ENCODE data around the gene SAG. TPM values are rescaled to one million over a fixed set of nuclear protein-coding genes. Genes with fewer than 3 reads are reported as not detected.

The SAG gene
- total RNA-seq, 4 donors from 2014 or later: not detected

- WGBS, 2 donors (ENCODE audit: low coverage in 1 of 2): 82 to 85% methylated on average over 9 to 10 of the region's 10 CpGs
- no peak for DNase-seq
- H3K4me1 ChIP-seq: peaks cover 16 to 33% (median 23%) of the 10 kb centered on the region in 4 donors
- H3K36me3 ChIP-seq: no peaks in the 10 kb centered on the region
- no peaks in the 10 kb centered on the region for H3K27me3 ChIP-seq
- TF ChIP-seq EP300 (IDR thresholded peaks at IDR 0.05; ENCODE audit: low read depth): no peak
- TF ChIP-seq POLR2AphosphoS5 (IDR thresholded peaks at IDR 0.05): no peak
- TF ChIP-seq, protein P1, sequence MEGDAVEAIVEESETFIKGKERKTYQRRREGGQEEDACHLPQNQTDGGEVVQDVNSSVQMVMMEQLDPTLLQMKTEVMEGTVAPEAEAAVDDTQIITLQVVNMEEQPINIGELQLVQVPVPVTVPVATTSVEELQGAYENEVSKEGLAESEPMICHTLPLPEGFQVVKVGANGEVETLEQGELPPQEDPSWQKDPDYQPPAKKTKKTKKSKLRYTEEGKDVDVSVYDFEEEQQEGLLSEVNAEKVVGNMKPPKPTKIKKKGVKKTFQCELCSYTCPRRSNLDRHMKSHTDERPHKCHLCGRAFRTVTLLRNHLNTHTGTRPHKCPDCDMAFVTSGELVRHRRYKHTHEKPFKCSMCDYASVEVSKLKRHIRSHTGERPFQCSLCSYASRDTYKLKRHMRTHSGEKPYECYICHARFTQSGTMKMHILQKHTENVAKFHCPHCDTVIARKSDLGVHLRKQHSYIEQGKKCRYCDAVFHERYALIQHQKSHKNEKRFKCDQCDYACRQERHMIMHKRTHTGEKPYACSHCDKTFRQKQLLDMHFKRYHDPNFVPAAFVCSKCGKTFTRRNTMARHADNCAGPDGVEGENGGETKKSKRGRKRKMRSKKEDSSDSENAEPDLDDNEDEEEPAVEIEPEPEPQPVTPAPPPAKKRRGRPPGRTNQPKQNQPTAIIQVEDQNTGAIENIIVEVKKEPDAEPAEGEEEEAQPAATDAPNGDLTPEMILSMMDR (IDR thresholded peaks at IDR 0.05): no peak
- no peak for TF ChIP-seq POLR2A (IDR thresholded peaks at IDR 0.05)
- no peak overlapping the region for H3K4me3 ChIP-seq
- in situ Hi-C loops (cut with MboI; ENCODE audit: low pct_ligation_motif_present in 1 of 4, low pct_unique_long_range_greater_than_20kb in 1 of 4, low sequenced_read_pairs in 3 of 4) (no loop called here), intact Hi-C loops (cut with DNase I; ENCODE audit: low total_unique reads) (no loop called here)
- no peaks in the 10 kb centered on the region for H3K9me3 ChIP-seq
- no peak overlapping the region for H3K27ac ChIP-seq
Observed at GRCh38 chr2:233384015-233384414, 76.4 kb downstream of the SAG start.

- WGBS, 2 donors (ENCODE audit: low coverage in 1 of 2): 90 to 100% methylated on average over 3 to 12 of the region's 12 CpGs
- Histone ChIP-seq H3K9me3 (no peaks in the 10 kb centered on the region), H3K27me3 (no peaks in the 10 kb centered on the region), H3K27ac (peak overlapping the region; percentile 81 to 86 (median 82)), H3K4me3 (no peak overlapping the region), H3K4me1 (peaks cover 16 to 33% (median 23%) of the 10 kb centered on the region in 4 donors), H3K36me3 (no peaks in the 10 kb centered on the region)
- TF ChIP-seq POLR2AphosphoS5 (IDR thresholded peaks at IDR 0.05): no peak
- no peak for TF ChIP-seq EP300 (IDR thresholded peaks at IDR 0.05; ENCODE audit: low read depth)
- no peak for TF ChIP-seq POLR2A (IDR thresholded peaks at IDR 0.05)
- TF ChIP-seq, protein P1 (IDR thresholded peaks at IDR 0.05): no peak
- in situ Hi-C loops (cut with MboI; ENCODE audit: low pct_ligation_motif_present in 1 of 4, low pct_unique_long_range_greater_than_20kb in 1 of 4, low sequenced_read_pairs in 3 of 4) (no loop called here), intact Hi-C loops (cut with DNase I; ENCODE audit: low total_unique reads) (no loop called here)
- no peak for DNase-seq
Observed at GRCh38 chr2:233384811-233385488, 77.3 kb downstream of the SAG start.

DNA sequence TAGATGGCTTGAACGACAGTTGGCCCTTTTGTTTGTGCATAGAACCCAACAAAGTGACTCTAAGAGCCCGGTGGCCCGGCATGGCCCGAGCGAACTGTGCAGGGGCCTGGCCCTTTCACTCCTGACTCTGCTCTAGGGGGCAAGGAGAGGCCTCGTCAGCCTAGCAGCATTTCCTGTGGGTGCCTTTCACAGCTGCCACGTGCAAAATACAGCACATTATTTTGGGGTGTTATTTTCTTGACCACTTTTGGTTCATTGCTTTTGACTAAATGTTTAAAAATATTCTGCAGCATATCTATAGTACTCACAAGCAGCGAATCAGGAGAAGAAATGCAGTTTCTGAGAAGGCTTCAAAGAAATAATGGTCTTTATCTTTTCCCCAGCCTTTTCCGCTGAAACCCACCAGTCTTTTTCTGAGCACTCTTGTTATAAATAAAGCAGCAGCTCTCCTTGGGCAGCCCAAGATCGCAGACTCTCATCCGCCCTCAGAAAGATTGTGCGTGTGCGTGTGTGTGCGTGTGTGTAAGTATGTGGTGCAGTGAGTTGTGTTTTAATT is 78.0 kb downstream of the SAG start:
- 66 to 78% methylated on average over 8 to 14 of the region's 14 CpGs for WGBS, 2 donors (ENCODE audit: low coverage in 1 of 2)
- H3K4me1 ChIP-seq: peaks cover 16 to 33% (median 23%) of the 10 kb centered on the region in 4 donors
- TF ChIP-seq POLR2A (IDR thresholded peaks at IDR 0.05) (no peak), POLR2AphosphoS5 (IDR thresholded peaks at IDR 0.05) (no peak), EP300 (IDR thresholded peaks at IDR 0.05; ENCODE audit: low read depth) (no peak)
- TF ChIP-seq, protein P1 (IDR thresholded peaks at IDR 0.05): no peak
- in situ Hi-C loops (cut with MboI; ENCODE audit: low pct_ligation_motif_present in 1 of 4, low pct_unique_long_range_greater_than_20kb in 1 of 4, low sequenced_read_pairs in 3 of 4) (no loop called here), intact Hi-C loops (cut with DNase I; ENCODE audit: low total_unique reads) (no loop called here)
- no peak overlapping the region for H3K4me3 ChIP-seq
- no peak for DNase-seq
- no peaks in the 10 kb centered on the region for H3K36me3 ChIP-seq
- H3K9me3 ChIP-seq: no peaks in the 10 kb centered on the region
- no peaks in the 10 kb centered on the region for H3K27me3 ChIP-seq
- H3K27ac ChIP-seq: peak overlapping the region; percentile 81 to 86 (median 82)

GRCh38 chr2:233386382-233387041 is 78.9 kb downstream of the SAG start:
- 71 to 89% methylated on average over 7 to 13 of the region's 13 CpGs for WGBS, 2 donors (ENCODE audit: low coverage in 1 of 2)
- intact Hi-C loops (cut with DNase I; ENCODE audit: low total_unique reads): no loop called here
- no peaks in the 10 kb centered on the region for H3K9me3 ChIP-seq
- in situ Hi-C loops (cut with MboI; ENCODE audit: low pct_ligation_motif_present in 1 of 4, low pct_unique_long_range_greater_than_20kb in 1 of 4, low sequenced_read_pairs in 3 of 4): no loop called here
- H3K4me3 ChIP-seq: no peak overlapping the region
- TF ChIP-seq EP300 (IDR thresholded peaks at IDR 0.05; ENCODE audit: low read depth) (peak; percentile 5), POLR2A (IDR thresholded peaks at IDR 0.05) (no peak)
- peaks cover 0 to 4% (median 0%) of the 10 kb centered on the region in 4 donors for H3K36me3 ChIP-seq
- peak overlapping the region; percentile 81 to 86 (median 82) for H3K27ac ChIP-seq
- H3K27me3 ChIP-seq: no peaks in the 10 kb centered on the region
- H3K4me1 ChIP-seq: peaks cover 16 to 33% (median 23%) of the 10 kb centered on the region in 4 donors
- DNase-seq: no peak

Data from transverse colon (tissue), 4 donors.